Trophoblast cell (in vitro differentiated cells and primary cell): Measurements from ENCODE around the gene ANKS1B.
A peak's percentile ranks its signal among the peaks of the same experiment; 100 is the strongest.

Experiments
- DNase-seq, 2 donors: peaks; one replicate each; pipeline ENCODE4 v3.0.0-alpha.2; 2016
- H2AFZ ChIP-seq: 2 replicates; pipeline ENCODE4 v1.6.1; 2013; ENCODE audit warnings: low read length, moderate library complexity, mild to moderate bottlenecking; ENCODE audit not compliant: insufficient read depth, poor library complexity
- H2AK5ac ChIP-seq: 2 replicates; pipeline ENCODE4 v1.6.1; 2013; ENCODE audit warnings: mild to moderate bottlenecking, low read length
- H2BK120ac ChIP-seq: 2 replicates; pipeline ENCODE4 v1.6.1; 2013; ENCODE audit warnings: low read length, mild to moderate bottlenecking, moderate library complexity; ENCODE audit not compliant: insufficient read depth, poor library complexity
- H2BK12ac ChIP-seq: 2 replicates; pipeline ENCODE4 v1.6.1; 2013; ENCODE audit warnings: mild to moderate bottlenecking, low read length, moderate library complexity
- H2BK5ac ChIP-seq: 2 replicates; pipeline ENCODE4 v1.6.1; 2013; ENCODE audit warnings: low read length, low read depth, moderate library complexity, mild to moderate bottlenecking; ENCODE audit not compliant: poor library complexity
- H3K14ac ChIP-seq: 2 replicates; pipeline ENCODE4 v1.6.1; 2013; ENCODE audit warnings: mild to moderate bottlenecking, low read length
- H3K18ac ChIP-seq: 2 replicates; pipeline ENCODE4 v1.6.1; 2013; ENCODE audit warnings: mild to moderate bottlenecking, low read length
- H3K23ac ChIP-seq: 2 replicates; pipeline ENCODE4 v1.6.1; 2013; ENCODE audit warnings: low read length
- H3K27ac ChIP-seq: 2 replicates; pipeline ENCODE4 v1.5.1; 2013; ENCODE audit warnings: low read depth, mild to moderate bottlenecking, inconsistent platforms, low read length, moderate library complexity
- H3K27me3 ChIP-seq: 2 replicates; pipeline ENCODE4 v1.6.1; 2013; ENCODE audit warnings: inconsistent platforms, mild to moderate bottlenecking, low read length, moderate library complexity; ENCODE audit not compliant: insufficient read depth
- H3K36me3 ChIP-seq, 2 experiments: 1 replicate in 1 of 2; 2 replicates in 1 of 2; pipeline ENCODE4 v1.6.1; 2013; ENCODE audit warnings: low read length in 2 of 2, mild to moderate bottlenecking in 2 of 2, moderate library complexity in 1 of 2; ENCODE audit not compliant: insufficient read depth in 2 of 2, control insufficient read depth in 1 of 2
- H3K4ac ChIP-seq: 2 replicates; pipeline ENCODE4 v1.6.1; 2013; ENCODE audit warnings: low read depth, mild to moderate bottlenecking, low read length, moderate library complexity
- H3K4me1 ChIP-seq, 2 experiments: 1 replicate in 1 of 2; 2 replicates in 1 of 2; pipeline ENCODE4 v1.6.1; 2013; ENCODE audit warnings: low read length in 2 of 2, mild to moderate bottlenecking in 2 of 2, moderate library complexity in 1 of 2; ENCODE audit not compliant: insufficient read depth in 2 of 2, control insufficient read depth in 1 of 2
- H3K4me2 ChIP-seq: 2 replicates; pipeline ENCODE4 v1.6.1; 2013; ENCODE audit warnings: inconsistent platforms, mild to moderate bottlenecking, low read length, moderate library complexity
- H3K4me3 ChIP-seq: 2 replicates; pipeline ENCODE4 v1.5.1; 2013; ENCODE audit warnings: mild to moderate bottlenecking, low read depth, low read length, inconsistent platforms
- H3K79me1 ChIP-seq: one replicate; pipeline ENCODE4 v1.6.1; 2013; ENCODE audit warnings: low read length
- H3K79me2 ChIP-seq: 2 replicates; pipeline ENCODE4 v1.6.1; 2013; ENCODE audit warnings: low read length, mild to moderate bottlenecking; ENCODE audit not compliant: control insufficient read depth, insufficient read depth, poor library complexity
- H3K9ac ChIP-seq: 2 replicates; pipeline ENCODE4 v1.6.1; 2013; ENCODE audit warnings: mild to moderate bottlenecking, low read length
- H3K9me3 ChIP-seq: 2 replicates; pipeline ENCODE4 v1.6.1; 2013; ENCODE audit warnings: low read depth, mild to moderate bottlenecking, control low read depth, inconsistent platforms, low read length; ENCODE audit not compliant: insufficient read depth
- H4K12ac ChIP-seq: 2 replicates; pipeline ENCODE4 v1.6.1; 2013; ENCODE audit warnings: low read depth, mild to moderate bottlenecking, low read length, moderate library complexity
- H4K8ac ChIP-seq: 2 replicates; pipeline ENCODE4 v1.6.1; 2013; ENCODE audit warnings: low read depth, mild to moderate bottlenecking, low read length, moderate library complexity
- H4K91ac ChIP-seq: one replicate; pipeline ENCODE4 v1.6.1; 2013; ENCODE audit warnings: low read depth, mild to moderate bottlenecking, low read length, moderate library complexity
- WGBS: extraction: QIAGEN DNeasy Blood & Tissue Kit; methylation state at CpG from one replicate; pipeline ENCODE4 v1.1.7; 2013; ENCODE audit warnings: missing lambda C conversion rate; ENCODE audit not compliant: insufficient read length, insufficient coverage; ENCODE audit errors: extremely low coverage; 5-methylcytosine and 5-hydroxymethylcytosine counted together

Gene ANKS1B

DNA sequence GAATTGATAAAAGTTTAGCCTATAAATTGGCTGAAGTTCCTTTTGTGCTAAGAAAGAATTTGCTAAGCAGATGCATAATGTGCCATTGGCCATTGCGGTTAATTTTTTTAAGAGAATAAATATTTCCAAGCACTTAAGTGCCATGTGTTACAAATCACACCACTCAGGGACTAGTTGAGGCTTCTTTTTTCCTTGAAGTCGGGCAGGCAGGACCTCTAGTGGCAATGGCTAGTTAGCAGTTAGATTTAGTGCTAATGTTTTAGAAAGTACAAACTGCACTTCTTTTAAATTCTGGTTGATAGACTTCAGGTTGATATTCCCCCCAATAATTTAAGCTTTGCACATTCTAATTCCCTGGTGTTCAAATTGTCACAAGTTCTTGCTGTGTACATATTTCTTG, 1045.4 kb downstream of the ANKS1B start:
- no peak overlapping the region for H3K4me3 ChIP-seq
- no peak overlapping the region for H2BK5ac ChIP-seq
- H3K79me1 ChIP-seq, result no peaks in the 10 kb centered on the region
- WGBS, result no CpG with 5 or more reads among the region's 2 CpGs
- H3K27me3 ChIP-seq, result no peaks in the 10 kb centered on the region
- no peak overlapping the region for H2AFZ ChIP-seq
- H3K4me2 ChIP-seq, result no peak overlapping the region
- no peak overlapping the region for H3K27ac ChIP-seq
- no peak overlapping the region for H4K12ac ChIP-seq
- H4K91ac ChIP-seq, result no peak overlapping the region
- no peak overlapping the region for H3K23ac ChIP-seq
- H2BK120ac ChIP-seq, result no peak overlapping the region
- H3K9me3 ChIP-seq, result no peaks in the 10 kb centered on the region
- H3K79me2 ChIP-seq, result no peaks in the 10 kb centered on the region
- H3K9ac ChIP-seq, result no peak overlapping the region
- peak in 1 of 2 donors; percentile 42 for DNase-seq
- H2BK12ac ChIP-seq, result no peak overlapping the region
- no peak overlapping the region for H4K8ac ChIP-seq
- H3K4ac ChIP-seq, result no peak overlapping the region
- no peak overlapping the region for H2AK5ac ChIP-seq
- H3K36me3 ChIP-seq, result no peaks in the 10 kb centered on the region
- H3K18ac ChIP-seq, result no peak overlapping the region
- no peaks in the 10 kb centered on the region for H3K4me1 ChIP-seq
- no peak overlapping the region for H3K14ac ChIP-seq

GRCh38 chr12:98935847-98936246, 1048.9 kb downstream of the ANKS1B start:
- no peak overlapping the region for H2AK5ac ChIP-seq
- WGBS, result no CpG with 5 or more reads among the region's 2 CpGs
- no peaks in the 10 kb centered on the region for H3K9me3 ChIP-seq

GRCh38 chr12:98922871-98923270, 1061.9 kb downstream of the ANKS1B start:
- H3K4me1 ChIP-seq, result no peaks in the 10 kb centered on the region
- no peak overlapping the region for H2BK5ac ChIP-seq

More at GRCh38 chr12:98935847-98936246, 1048.9 kb downstream of the ANKS1B start:
- no peak for DNase-seq
- Histone ChIP-seq H3K27ac (no peak overlapping the region), H3K79me1 (no peaks in the 10 kb centered on the region), H3K18ac (no peak overlapping the region), H3K4me2 (no peak overlapping the region), H2AFZ (no peak overlapping the region), H2BK5ac (no peak overlapping the region), H4K91ac (no peak overlapping the region), H3K36me3 (no peaks in the 10 kb centered on the region), H3K4me1 (no peaks in the 10 kb centered on the region), H3K9ac (no peak overlapping the region), H3K4me3 (no peak overlapping the region), H3K27me3 (no peaks in the 10 kb centered on the region), H3K4ac (no peak overlapping the region), H2BK120ac (no peak overlapping the region), H2BK12ac (no peak overlapping the region), H3K23ac (no peak overlapping the region), H4K12ac (no peak overlapping the region), H3K14ac (no peak overlapping the region), H4K8ac (no peak overlapping the region), H3K79me2 (no peaks in the 10 kb centered on the region)

GRCh38 chr12:98918176-98918863, 1066.4 kb downstream of the ANKS1B start:
- Histone ChIP-seq H2AK5ac (no peak overlapping the region), H2AFZ (no peak overlapping the region), H3K23ac (peak overlapping the region; percentile 77), H3K79me2 (no peaks in the 10 kb centered on the region), H3K18ac (no peak overlapping the region), H4K12ac (no peak overlapping the region), H3K9me3 (no peaks in the 10 kb centered on the region), H4K91ac (no peak overlapping the region), H4K8ac (no peak overlapping the region), H3K9ac (no peak overlapping the region), H3K79me1 (no peaks in the 10 kb centered on the region), H3K27me3 (no peaks in the 10 kb centered on the region), H2BK5ac (no peak overlapping the region), H3K4me3 (no peak overlapping the region), H3K4me1 (no peaks in the 10 kb centered on the region), H3K27ac (no peak overlapping the region), H3K36me3 (no peaks in the 10 kb centered on the region), H3K4me2 (no peak overlapping the region), H3K14ac (no peak overlapping the region), H3K4ac (no peak overlapping the region), H2BK120ac (no peak overlapping the region), H2BK12ac (no peak overlapping the region)
- no CpG with 5 or more reads among the region's 7 CpGs for WGBS
- DNase-seq, result no peak

More at GRCh38 chr12:98922871-98923270, 1061.9 kb downstream of the ANKS1B start:
- no peak overlapping the region for H4K91ac ChIP-seq
- H3K27ac ChIP-seq, result no peak overlapping the region
- no peak overlapping the region for H3K4ac ChIP-seq
- H3K27me3 ChIP-seq, result no peaks in the 10 kb centered on the region
- no peak overlapping the region for H2AFZ ChIP-seq
- DNase-seq, result no peak
- H4K12ac ChIP-seq, result no peak overlapping the region
- no peaks in the 10 kb centered on the region for H3K79me2 ChIP-seq
- H2BK12ac ChIP-seq, result no peak overlapping the region
- no peak overlapping the region for H3K23ac ChIP-seq
- H3K79me1 ChIP-seq, result no peaks in the 10 kb centered on the region
- no peak overlapping the region for H3K14ac ChIP-seq
- H2BK120ac ChIP-seq, result no peak overlapping the region
- no peak overlapping the region for H3K18ac ChIP-seq
- no peak overlapping the region for H3K9ac ChIP-seq
- H3K4me3 ChIP-seq, result no peak overlapping the region
- no peak overlapping the region for H4K8ac ChIP-seq
- no peaks in the 10 kb centered on the region for H3K9me3 ChIP-seq
- H2AK5ac ChIP-seq, result no peak overlapping the region
- H3K36me3 ChIP-seq, result no peaks in the 10 kb centered on the region
- no peak overlapping the region for H3K4me2 ChIP-seq
